CD4-positive, alpha-beta T cell treated with Interleukin-6 for 4 hours (primary cell): ENCODE data around the gene CRAT.
"Not testable (repeated sequence)": the region's sequence is repeated elsewhere in the genome, so short reads cannot be mapped to it uniquely, and the experiment has no call there.

Experiments used
- DNase-seq: peaks from one replicate; pipeline ENCODE4 v3.0.0-alpha.2; 2020; ENCODE audit warnings: mixed read lengths

CRAT gene

GRCh38 chr9:129138144-129138462 is 27.5 kb upstream of the CRAT start:
- no peak for DNase-seq

GRCh38 chr9:129137292-129138143 is 26.9 kb upstream of the CRAT start:
- DNase-seq, result no peak

GRCh38 chr9:129136446-129137035 is 25.9 kb upstream of the CRAT start:
- DNase-seq, result no peak

- no peak for DNase-seq
Observed at GRCh38 chr9:129135476-129135875, 24.9 kb upstream of the CRAT start.

- DNase-seq, result no peak
Observed at GRCh38 chr9:129133082-129133481, 22.5 kb upstream of the CRAT start.

- DNase-seq, result peak; percentile 88
Observed at GRCh38 chr9:129131300-129132145, 20.9 kb upstream of the CRAT start.

- no peak for DNase-seq
Observed at GRCh38 chr9:129130791-129131190, 20.2 kb upstream of the CRAT start.

- not testable (repeated sequence) for DNase-seq
Observed at GRCh38 chr9:129130271-129130670, 19.7 kb upstream of the CRAT start.

GRCh38 chr9:129128689-129129088 is 18.1 kb upstream of the CRAT start:
- DNase-seq, result no peak

GRCh38 chr9:129126749-129127618 is 16.4 kb upstream of the CRAT start:
- DNase-seq, result no peak

- DNase-seq, result no peak
Observed at GRCh38 chr9:129125478-129125877, 14.9 kb upstream of the CRAT start.

GRCh38 chr9:129124506-129125069 is 14.0 kb upstream of the CRAT start:
- no peak for DNase-seq

- not testable (repeated sequence) for DNase-seq
Observed at GRCh38 chr9:129122976-129123375, 12.4 kb upstream of the CRAT start.

- DNase-seq, result no peak
Observed at GRCh38 chr9:129122133-129122532, 11.5 kb upstream of the CRAT start.

- DNase-seq, result no peak
Observed at GRCh38 chr9:129121483-129121882, 10.9 kb upstream of the CRAT start.

- DNase-seq, result no peak
Observed at GRCh38 chr9:129118799-129119198, 8.2 kb upstream of the CRAT start.

GRCh38 chr9:129113645-129114304 is 3.2 kb upstream of the CRAT start:
- DNase-seq, result no peak

- not testable (repeated sequence) for DNase-seq
Observed at GRCh38 chr9:129112526-129112925, 1.9 kb upstream of the CRAT start.

- peak; percentile 37 for DNase-seq
Observed at GRCh38 chr9:129111528-129112151, 1.0 kb upstream of the CRAT start.

- peak; percentile 20 for DNase-seq
Observed at GRCh38 chr9:129109952-129110739, 447 bp downstream of the CRAT start.
